ENCODE measurements around the gene SPANXN3. TPM values are rescaled to one million over a fixed set of nuclear protein-coding genes. Genes with fewer than 3 reads are reported as not detected.
"Not testable (repeated sequence)": the region's sequence is repeated elsewhere in the genome, so short reads cannot be mapped to it uniquely, and the experiment has no call there.

SPANXN3 gene, protein sequence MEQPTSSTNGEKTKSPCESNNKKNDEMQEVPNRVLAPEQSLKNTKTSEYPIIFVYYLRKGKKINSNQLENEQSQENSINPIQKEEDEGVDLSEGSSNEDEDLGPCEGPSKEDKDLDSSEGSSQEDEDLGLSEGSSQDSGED
- total RNA-seq, result not detected
- long read RNA-seq, result 0 reads

DNA sequence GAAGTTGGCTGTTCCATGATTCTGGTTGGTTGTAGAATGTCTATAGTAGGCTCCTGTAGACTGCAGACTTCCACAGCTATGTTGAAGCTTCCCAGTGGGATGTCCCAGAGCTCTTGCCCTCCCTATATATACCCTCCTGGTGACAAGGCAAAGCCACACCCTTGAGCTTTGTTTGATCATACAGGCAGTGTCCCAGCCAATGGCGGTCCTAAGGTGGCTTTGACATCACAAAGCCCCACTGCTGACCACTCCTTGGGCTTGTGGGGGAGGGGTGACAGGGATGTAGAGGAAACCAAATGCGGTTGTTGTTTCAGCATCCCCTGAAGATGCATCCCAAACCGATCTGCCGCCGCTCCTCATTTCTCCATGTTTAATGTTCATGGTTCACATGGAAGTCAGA lies at the start of gene SPANXN3:
SPANXN3 (minus strand) TSS at position 101 of the 400 bp plus-strand sequence; CDS start at position 17, 84 bp downstream.
- H3K27me3 ChIP-seq; H3K9me3 ChIP-seq; H3K4me3 ChIP-seq; intact Hi-C loops (cut with DNase I); ATAC-seq; H3K4me1 ChIP-seq; H3K36me3 ChIP-seq; DNase-seq; H3K27ac ChIP-seq: not testable (repeated sequence)
- no CpG with 5 or more reads among the region's 5 CpGs for WGBS (ENCODE audit: insufficient coverage, low coverage, low lambda C conversion rate, missing lambda C conversion rate)

DNA sequence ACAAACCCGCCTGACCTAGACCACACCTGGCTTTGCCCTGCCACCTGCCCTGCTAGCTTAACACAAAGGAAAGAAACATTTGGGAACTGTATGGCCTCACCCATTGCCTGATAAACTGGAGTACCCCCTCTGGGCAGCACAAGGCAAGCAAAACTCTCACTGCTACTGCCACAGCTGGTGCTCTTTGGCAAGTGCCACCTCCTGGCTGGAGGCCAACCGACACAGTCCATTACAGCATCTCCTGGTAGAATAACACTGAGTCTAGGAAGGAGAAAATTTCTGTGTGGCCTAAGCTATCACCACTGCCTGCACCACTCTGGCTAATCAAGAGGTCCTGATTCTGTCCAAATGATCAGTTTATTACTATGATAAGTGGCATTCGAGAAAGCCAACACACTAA lies 18.9 kb upstream of the SPANXN3 start:
- ATAC-seq (no peak), DNase-seq (peak in 1 of 3 donors; percentile 21)
- Histone ChIP-seq H3K27me3 (no peaks in the 10 kb centered on the region), H3K27ac (no peak overlapping the region), H3K9me3 (no peaks in the 10 kb centered on the region), H3K4me1 (no peaks in the 10 kb centered on the region), H3K4me3 (no peak overlapping the region), H3K36me3 (no peaks in the 10 kb centered on the region)
- WGBS (ENCODE audit: insufficient coverage, low coverage, low lambda C conversion rate, missing lambda C conversion rate), result 60% methylated on average over 2 of the region's 3 CpGs
- TF ChIP-seq, protein P1, sequence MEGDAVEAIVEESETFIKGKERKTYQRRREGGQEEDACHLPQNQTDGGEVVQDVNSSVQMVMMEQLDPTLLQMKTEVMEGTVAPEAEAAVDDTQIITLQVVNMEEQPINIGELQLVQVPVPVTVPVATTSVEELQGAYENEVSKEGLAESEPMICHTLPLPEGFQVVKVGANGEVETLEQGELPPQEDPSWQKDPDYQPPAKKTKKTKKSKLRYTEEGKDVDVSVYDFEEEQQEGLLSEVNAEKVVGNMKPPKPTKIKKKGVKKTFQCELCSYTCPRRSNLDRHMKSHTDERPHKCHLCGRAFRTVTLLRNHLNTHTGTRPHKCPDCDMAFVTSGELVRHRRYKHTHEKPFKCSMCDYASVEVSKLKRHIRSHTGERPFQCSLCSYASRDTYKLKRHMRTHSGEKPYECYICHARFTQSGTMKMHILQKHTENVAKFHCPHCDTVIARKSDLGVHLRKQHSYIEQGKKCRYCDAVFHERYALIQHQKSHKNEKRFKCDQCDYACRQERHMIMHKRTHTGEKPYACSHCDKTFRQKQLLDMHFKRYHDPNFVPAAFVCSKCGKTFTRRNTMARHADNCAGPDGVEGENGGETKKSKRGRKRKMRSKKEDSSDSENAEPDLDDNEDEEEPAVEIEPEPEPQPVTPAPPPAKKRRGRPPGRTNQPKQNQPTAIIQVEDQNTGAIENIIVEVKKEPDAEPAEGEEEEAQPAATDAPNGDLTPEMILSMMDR (IDR thresholded peaks at IDR 0.05), result no peak
- no peak for TF ChIP-seq POLR2A (IDR thresholded peaks at IDR 0.05)
- intact Hi-C loops (cut with DNase I), result no loop called here

DNA sequence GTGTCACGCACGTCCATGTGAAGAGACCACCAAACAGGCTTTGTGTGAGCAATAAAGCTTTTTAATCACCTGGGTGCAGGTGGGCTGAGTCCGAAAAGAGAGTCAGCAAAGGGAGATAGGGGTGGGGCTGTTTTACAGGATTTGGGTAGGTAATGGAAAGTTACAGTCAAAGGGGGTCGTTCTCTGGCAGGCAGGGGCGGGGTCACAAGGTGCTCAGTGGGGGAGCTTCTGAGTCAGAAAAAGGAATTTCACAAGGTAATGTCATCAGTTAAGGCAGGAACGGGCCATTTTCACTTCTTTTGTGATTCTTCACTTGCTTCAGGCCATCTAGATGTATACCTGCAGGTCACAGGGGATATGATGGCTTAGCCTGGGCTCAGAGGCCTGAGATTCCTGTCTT lies 15.1 kb downstream of the SPANXN3 start:
- H3K9me3 ChIP-seq; H3K27me3 ChIP-seq; ATAC-seq; intact Hi-C loops (cut with DNase I); H3K4me3 ChIP-seq; H3K4me1 ChIP-seq; H3K27ac ChIP-seq; DNase-seq; H3K36me3 ChIP-seq: not testable (repeated sequence)
- WGBS (ENCODE audit: insufficient coverage, low coverage, low lambda C conversion rate, missing lambda C conversion rate), result 24% methylated on average over 6 of the region's 6 CpGs

DNA sequence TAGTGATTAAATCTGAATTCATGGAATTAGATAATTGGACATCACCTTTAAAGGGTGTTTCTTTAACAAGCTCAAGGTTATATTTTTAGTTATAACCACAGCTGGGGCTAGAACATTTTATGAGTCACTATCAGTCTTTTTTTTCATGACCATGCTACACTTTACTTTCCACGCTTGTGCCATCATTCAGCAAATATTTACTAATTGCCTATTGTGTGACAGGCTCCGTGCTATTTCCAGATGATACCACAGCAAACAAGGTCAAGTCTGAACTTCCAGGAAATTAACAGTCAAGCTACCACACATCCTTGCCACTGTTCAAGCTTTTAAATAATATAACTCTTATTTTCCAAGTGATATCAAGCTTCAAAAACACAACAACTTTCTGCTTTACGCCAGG lies 16.5 kb downstream of the SPANXN3 start:
- H3K27ac ChIP-seq, result no peak overlapping the region
- TF ChIP-seq, protein P1 (IDR thresholded peaks at IDR 0.05), result no peak
- no peak for TF ChIP-seq POLR2A (IDR thresholded peaks at IDR 0.05)
- ATAC-seq, result no peak
- DNase-seq, result no peak
- intact Hi-C loops (cut with DNase I), result no loop called here
- H3K4me3 ChIP-seq, result no peak overlapping the region
- 16% methylated on average over 3 of the region's 3 CpGs for WGBS (ENCODE audit: insufficient coverage, low coverage, low lambda C conversion rate, missing lambda C conversion rate)
- no peaks in the 10 kb centered on the region for H3K4me1 ChIP-seq
- H3K27me3 ChIP-seq, result no peaks in the 10 kb centered on the region
- H3K9me3 ChIP-seq, result no peaks in the 10 kb centered on the region
- no peaks in the 10 kb centered on the region for H3K36me3 ChIP-seq

DNA sequence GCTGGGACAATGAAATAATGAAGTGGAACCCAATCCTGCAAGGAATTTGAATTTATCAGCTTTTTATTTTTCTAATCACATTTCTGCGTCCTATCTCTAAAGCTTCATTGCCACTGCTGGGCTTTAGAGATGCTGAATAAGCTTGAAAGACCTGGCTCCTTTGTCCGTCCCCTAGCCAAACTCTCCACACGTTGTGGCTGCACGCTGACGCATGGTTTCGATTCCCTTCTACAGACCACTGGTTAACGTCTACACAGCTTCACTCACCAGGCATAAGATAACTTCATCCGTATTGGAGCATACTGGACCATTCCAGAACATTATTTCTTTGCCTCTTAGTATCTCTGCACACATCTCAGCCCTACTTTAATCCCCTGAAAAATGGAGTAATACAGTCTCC lies 31.2 kb downstream of the SPANXN3 start:
- no peak for ATAC-seq
- TF ChIP-seq POLR2A (IDR thresholded peaks at IDR 0.05), result no peak
- TF ChIP-seq, protein P1 (IDR thresholded peaks at IDR 0.05), result no peak
- no peaks in the 10 kb centered on the region for H3K27me3 ChIP-seq
- DNase-seq, result no peak
- no peaks in the 10 kb centered on the region for H3K36me3 ChIP-seq
- H3K4me3 ChIP-seq, result no peak overlapping the region
- H3K4me1 ChIP-seq, result no peaks in the 10 kb centered on the region
- no peak overlapping the region for H3K27ac ChIP-seq
- H3K9me3 ChIP-seq, result no peaks in the 10 kb centered on the region
- WGBS (ENCODE audit: insufficient coverage, low coverage, low lambda C conversion rate, missing lambda C conversion rate), result 34% methylated on average over 8 of the region's 8 CpGs
- intact Hi-C loops (cut with DNase I), result no loop called here

DNA sequence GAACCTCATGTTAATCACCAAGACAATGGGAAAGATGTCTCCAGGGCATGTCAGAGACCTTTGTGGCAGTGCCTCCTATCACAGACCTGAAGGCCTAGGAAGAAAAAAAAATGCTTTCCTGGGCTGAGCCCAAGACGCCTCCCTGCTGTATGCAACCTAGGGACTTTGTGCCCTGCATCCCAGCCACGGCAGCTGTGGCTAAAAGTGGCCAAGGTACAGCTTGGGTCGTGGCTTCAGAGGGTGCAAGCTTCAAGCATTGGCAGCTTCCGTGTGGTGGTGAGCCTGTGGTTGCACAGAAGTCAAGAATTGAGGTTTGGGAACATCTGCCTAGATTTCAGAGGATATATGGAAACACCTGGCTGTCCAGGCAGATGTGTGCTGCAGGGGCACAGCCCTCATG lies 40.5 kb downstream of the SPANXN3 start:
- TF ChIP-seq POLR2A (IDR thresholded peaks at IDR 0.05), result no peak
- TF ChIP-seq, protein P1 (IDR thresholded peaks at IDR 0.05), result no peak
- no peak overlapping the region for H3K27ac ChIP-seq
- 37% methylated on average over 2 of the region's 4 CpGs for WGBS (ENCODE audit: insufficient coverage, low coverage, low lambda C conversion rate, missing lambda C conversion rate)
- DNase-seq (no peak), ATAC-seq (no peak)
- H3K36me3 ChIP-seq, result no peaks in the 10 kb centered on the region
- no peaks in the 10 kb centered on the region for H3K9me3 ChIP-seq
- no peaks in the 10 kb centered on the region for H3K4me1 ChIP-seq
- H3K27me3 ChIP-seq, result no peaks in the 10 kb centered on the region
- intact Hi-C loops (cut with DNase I), result no loop called here
- no peak overlapping the region for H3K4me3 ChIP-seq
